Prostate gland (tissue), 2 donors: ENCODE results near the gene MTMR11.

Experiments
- CTCF ChIP-seq, 4 experiments: fragments of 200-600 bp in 2 of 4; fragments of 450-650 bp in 2 of 4; sonication (generic) in 2 of 4; IDR thresholded peaks; 1 replicate in 3 of 4; 2 replicates in 1 of 4; pipeline ENCODE4 v1.5.1; 2016 to 2019; ENCODE audit warnings: antibody characterized with exemption in 4 of 4, mild to moderate bottlenecking in 2 of 4, moderate library complexity in 2 of 4
- POLR2AphosphoS5 ChIP-seq: sonication (generic); formaldehyde crosslinking; IDR thresholded peaks from one replicate; pipeline ENCODE4 v1.6.1; 2017; ENCODE audit warnings: antibody characterized with exemption

GRCh38 chr1:149967646-149968045 is 31.0 kb upstream of the MTMR11 start:
- no peak for TF ChIP-seq POLR2AphosphoS5
- no peak for TF ChIP-seq CTCF (IDR thresholded peaks at IDR 0.05)
